ENCODE data around the gene TTF1.

- TF ChIP-seq PAX5 (IDR thresholded peaks at IDR 0.05; ENCODE audit: insufficient read depth, low read length, severe bottlenecking), result no peak
- TF ChIP-seq POLR2A (IDR thresholded peaks at IDR 0.05; ENCODE audit: low read depth, low read length), result no peak
- TF ChIP-seq TAF1 (IDR thresholded peaks at IDR 0.05; ENCODE audit: low read depth, low read length), result no peak
- TF ChIP-seq POLR2AphosphoS5 (IDR thresholded peaks at IDR 0.05; ENCODE audit: low read depth, low read length), result no peak
Observed at GRCh38 chr9:132451276-132451675, 44.6 kb upstream of the TTF1 start.
